RCC 7860 (cell line): ENCODE results near the gene UNC5B.

Experiments
- DNase-seq: peaks from one replicate; pipeline ENCODE4 v3.0.0-alpha.2; 2015; ENCODE audit warnings: low spot score
- FAIRE-seq: peaks from 2 replicates; lab custom pipeline; 2012; peaks lifted over from hg19 to GRCh38; lab: Jason Lieb, UNC

Gene UNC5B

DNA sequence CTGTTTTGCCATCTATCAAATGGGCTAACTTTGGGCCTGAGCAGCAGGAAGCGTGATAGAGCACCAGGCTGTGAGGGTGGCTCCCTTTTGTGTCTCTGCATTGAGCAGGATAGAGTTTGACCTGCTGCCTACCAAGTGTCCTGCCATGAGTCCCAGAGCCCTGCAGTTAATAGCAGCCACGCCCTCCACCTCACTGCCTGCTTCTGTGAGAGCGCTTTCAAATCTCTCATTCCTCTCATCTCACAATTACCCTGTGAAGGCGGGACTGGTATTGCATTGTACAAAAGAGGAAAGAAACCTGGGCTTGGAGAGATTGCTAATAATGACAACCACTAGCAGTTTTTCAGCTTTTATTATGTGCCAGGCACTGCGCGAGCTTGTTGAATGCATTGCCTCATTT is 39.9 kb downstream of the UNC5B start:
- DNase-seq (no peak), FAIRE-seq (no peak)

DNA sequence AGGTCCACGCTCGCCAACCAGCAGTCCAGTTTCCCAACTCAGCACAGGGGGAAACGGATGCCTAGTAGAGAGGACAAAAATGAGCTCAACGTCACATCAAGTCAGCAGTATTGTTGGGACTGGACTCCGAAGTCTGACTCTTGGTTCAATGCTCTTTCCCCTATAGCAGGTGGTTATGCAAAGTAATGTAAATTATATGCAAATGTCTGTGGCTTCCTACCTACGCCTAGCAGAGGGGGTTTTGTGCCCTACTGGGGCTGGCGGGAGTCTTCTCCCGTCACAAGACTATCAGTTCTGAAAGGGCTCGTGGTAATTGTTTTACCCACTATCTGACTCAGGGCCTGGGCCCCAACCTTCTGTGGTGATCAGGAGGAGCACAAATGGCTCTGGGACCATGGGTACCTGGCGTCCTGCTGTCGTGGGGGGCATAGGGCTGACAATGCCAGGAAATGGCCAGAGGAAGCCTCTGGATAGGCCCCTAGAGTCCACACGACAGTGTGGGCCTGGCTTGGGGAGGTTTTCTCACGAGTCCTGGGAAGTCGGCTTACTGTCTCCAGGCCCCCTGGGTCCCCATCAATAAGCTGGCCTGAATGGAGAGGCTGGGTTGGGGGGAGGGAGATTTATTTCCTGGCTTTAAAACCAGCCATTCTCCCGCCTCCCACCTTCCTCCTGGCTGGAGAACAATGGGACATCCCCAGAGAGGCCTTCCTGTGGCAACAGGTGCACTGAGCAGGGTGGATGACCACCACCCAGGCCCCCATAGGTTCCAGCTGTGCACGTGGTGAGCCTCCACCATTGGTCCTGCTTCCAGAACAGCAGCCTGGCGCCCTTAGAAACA is 41.8 kb downstream of the UNC5B start:
- DNase-seq = no peak
- no peak for FAIRE-seq

- DNase-seq = no peak
- FAIRE-seq = no peak
Observed at GRCh38 chr10:71254834-71255549, 42.6 kb downstream of the UNC5B start.

GRCh38 chr10:71255550-71255807 is 43.1 kb downstream of the UNC5B start:
- FAIRE-seq (no peak), DNase-seq (no peak)

- FAIRE-seq = no peak
- DNase-seq = peak; percentile 29
Observed at GRCh38 chr10:71255808-71256660, 43.7 kb downstream of the UNC5B start.

- no peak for FAIRE-seq
- DNase-seq = no peak
Observed at GRCh38 chr10:71256661-71257318, 44.4 kb downstream of the UNC5B start.

DNA sequence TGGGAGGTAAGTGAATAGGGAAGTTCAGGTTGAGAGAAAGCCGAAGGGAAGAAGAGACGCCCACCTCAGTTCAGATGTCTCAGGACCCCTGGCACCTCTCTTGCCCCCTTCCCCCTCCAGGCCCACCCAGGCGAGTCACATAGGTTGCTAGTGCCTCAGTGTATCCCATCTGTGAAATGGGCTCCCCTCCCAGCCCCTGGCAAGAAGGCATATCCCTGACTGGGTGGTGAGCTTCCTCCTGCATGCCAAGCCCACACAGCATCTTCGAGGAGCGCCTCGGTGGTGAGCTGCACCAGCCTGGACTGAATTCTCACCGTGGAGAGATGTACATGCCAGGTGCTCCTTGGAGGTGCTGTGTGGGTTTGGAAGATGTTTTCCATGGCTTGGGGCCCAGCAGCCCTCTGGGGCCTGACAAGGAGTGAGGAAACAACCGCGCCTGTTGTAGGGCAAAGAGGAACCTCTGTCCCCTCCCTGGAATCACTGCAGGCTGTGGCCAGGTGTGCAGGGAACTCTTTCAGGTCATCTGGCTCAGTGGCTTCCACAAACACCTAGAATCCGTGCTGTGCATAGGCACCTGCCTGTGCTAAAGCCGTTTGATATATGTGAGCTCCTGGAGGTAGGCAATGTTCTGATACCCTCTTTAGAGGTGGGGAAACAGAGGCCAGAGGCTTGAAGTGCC is 45.1 kb downstream of the UNC5B start:
- no peak for FAIRE-seq
- no peak for DNase-seq

DNA sequence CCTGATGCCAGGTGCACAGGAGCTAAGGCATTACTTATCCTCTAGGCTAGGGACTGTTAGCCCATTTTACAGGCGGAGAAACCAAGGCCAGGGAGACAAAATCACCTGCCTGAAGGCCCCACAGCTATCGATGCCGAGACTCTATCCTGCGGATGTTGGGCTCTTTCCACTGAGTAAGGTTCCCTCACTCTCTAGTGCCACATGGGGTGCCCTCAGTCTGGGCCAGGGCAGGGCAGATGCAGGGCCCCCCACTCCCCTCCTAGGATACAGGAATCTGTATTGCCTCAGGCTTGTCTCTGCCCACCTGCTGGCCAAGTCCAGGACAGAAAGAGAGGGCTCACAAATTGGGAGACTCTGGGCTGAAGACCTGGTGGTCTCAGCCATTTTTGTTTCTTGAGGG is 45.7 kb downstream of the UNC5B start:
- DNase-seq (no peak), FAIRE-seq (no peak)

DNA sequence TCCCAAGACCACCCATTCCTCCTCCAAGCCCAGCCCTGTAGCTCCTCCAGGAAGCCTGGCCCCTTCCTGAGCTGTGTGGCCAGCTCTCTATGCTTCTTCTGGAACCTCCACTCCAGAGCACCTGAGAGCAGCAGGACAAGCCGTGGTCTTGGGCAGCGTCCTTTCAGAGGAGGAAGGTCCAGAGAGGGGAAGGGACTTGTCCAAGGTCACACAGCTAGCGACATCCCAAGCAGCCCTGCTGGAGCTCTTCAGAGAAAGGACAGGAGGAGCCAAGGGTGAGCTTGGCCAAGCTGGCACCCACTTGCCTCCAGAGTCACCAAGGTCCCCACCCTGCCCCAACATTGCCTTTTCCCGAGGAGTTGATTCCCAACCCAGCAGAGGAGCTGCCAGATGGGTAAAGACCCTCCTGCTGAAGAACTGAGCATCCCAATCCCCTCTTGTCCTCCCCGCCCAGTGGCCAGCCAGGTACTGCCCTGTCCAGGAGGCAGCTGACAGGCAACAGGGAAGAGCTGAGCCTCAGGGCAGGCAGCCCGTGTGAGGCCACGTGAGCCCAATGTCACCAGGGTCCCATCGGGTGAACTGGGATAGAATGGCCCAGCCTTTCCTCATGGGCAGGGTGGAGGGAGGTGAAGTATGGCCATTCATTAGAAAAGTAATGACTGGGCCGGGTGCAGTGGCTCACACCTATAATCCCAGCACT is 46.2 kb downstream of the UNC5B start:
- FAIRE-seq = no peak
- no peak for DNase-seq

DNA sequence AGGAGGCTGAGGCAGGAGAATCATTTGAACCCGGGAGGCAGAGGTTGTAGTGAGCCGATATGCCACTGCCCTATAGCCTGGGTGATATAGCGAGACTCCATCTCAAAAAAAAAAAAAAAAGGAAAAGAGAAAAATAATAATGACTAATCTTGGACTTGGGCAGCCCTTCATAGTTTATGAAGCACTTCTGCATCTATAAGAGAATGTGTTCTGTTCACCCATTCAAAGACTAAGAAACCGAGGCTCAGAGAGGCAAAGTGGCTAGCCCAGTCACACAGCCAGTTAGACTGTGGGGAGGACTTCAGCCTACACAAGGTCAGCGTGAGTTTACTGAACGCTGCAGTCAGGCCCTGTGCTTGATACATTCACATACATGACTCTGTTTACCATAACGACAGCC is 46.9 kb downstream of the UNC5B start:
- FAIRE-seq = no peak

GRCh38 chr10:71259815-71260501 is 47.6 kb downstream of the UNC5B start:
- FAIRE-seq (no peak), DNase-seq (no peak)

More for the DNA sequence above, 46.9 kb downstream of the UNC5B start:
- no peak for DNase-seq

DNA sequence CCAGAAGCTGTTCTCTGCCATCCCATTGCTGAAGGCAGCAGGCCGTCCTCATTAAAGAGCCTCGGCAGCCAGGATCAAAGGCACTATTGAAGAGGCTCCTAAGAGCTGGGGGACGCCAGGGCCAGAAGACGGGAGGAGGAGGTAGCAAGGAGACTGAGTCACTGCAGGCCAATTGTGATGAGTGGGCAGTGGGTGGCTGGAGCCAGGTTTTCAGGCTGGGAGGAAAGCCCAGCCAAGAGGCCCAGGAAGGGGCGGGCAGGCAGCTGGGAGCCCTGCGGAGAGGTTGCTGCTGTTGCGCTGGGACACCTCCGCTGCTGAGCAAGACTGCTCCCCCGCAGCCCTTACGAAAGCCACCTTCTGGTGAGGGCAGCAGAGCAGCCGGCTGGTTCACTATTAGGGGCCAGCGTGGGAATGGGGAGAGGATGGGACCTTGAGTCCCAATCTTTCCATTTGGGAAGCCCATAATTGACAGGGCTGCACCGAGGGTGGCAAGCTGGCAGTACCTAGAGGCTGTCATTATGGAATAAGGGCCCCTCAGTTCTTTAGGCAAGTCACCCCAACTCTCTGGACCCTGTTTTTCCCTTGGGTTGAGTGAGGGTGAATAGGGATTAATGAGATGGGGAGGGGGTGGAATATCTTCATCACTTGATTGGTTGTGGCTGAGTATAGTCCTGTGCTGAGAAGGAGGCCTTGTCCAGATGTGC is 48.4 kb downstream of the UNC5B start:
- DNase-seq (no peak), FAIRE-seq (no peak)

DNA sequence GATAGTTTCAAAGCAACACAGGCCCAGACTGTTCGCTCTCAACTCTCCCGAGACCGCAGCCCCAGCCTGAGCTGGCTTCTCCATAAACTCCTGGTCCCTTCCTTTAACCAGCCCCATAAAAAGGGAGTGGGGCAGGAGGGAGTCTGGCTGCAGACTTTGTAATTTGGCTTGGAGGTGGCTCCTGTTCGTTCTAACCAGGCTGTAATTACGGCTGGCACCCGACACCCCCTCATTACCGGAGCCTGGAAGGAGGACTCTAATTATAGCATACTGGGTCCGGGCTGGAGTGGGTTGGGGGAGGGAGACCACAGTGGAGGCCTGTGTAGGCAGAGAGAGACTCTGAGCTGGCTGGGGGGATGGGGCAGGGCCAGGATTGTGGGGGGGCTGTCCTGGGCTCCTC is 49.7 kb downstream of the UNC5B start:
- DNase-seq (no peak), FAIRE-seq (no peak)

DNA sequence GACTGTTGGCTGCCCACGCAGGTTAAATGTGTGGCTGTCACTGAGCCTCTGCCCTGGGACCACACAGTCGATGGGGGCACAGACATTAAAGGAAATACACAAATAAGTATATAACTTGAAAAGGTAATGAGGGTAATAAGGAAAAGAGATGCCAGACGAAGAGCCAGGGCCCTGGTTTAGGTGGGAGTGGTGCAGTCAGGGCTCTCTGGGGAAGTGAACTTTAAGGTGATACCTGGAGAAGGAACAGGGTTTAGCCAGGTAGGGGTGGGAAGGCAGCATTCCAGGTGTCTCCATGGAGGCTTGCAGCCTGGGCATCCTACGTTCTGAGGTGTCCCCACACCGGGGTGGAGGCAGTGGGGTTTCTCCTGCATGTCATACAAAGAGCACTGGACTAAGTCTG is 50.4 kb downstream of the UNC5B start:
- DNase-seq = no peak
- FAIRE-seq = no peak

DNA sequence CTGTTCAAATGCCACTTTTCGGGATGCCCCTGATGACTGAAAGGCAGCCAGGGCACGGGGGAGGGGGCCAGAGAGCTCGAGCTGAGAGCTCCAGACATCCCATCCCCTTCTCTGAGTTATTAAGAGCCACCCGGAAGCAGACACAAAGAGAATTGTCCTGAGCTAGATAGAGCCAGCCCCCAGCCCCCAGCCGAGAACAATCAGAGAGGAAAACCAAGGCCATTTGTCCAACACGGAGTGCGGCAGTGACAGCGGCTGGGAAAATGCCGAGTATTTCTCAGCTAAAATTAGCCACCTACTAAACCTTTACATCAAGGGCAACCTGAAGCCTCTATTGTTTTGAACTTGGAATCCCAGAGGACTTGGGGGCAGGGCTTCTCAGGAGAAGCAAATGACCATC is 51.0 kb downstream of the UNC5B start:
- FAIRE-seq (no peak), DNase-seq (no peak)

GRCh38 chr10:71264345-71265200 is 52.2 kb downstream of the UNC5B start:
- DNase-seq = no peak
- FAIRE-seq = no peak

DNA sequence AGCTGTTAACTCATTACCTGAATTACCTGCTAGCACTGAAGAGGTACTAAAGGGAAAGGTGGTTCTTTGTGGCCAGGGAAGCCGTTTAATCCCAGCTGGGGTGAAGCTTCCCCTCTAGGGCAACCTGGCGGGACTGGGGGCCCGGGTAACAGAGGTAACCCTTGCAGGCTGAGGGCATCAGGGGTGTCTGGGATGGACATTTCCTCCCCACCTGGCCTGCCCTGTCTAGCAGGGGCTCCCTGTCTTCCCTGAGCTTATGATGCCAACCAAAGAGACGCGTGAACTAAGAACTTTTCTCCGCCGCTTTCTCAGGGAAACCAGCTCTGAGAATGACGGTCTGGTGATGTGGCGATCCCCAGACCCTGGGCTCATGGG is 52.8 kb downstream of the UNC5B start:
- FAIRE-seq = no peak
- no peak for DNase-seq

GRCh38 chr10:71265618-71266146 is 53.3 kb downstream of the UNC5B start:
- DNase-seq (no peak), FAIRE-seq (no peak)
